Prostate gland (tissue), 2 donors: ENCODE results near the gene SCN1B. TPM values are rescaled to one million over a fixed set of nuclear protein-coding genes. Genes with fewer than 3 reads are reported as not detected.

Experiments used
- DNase-seq: peaks from one replicate; pipeline ENCODE4 v3.0.0-alpha.2; 2019; ENCODE audit warnings: low spot score
- H3K27ac ChIP-seq, 2 donors: fragments of 200-600 bp; sonication (generic); 2 replicates each; pipeline ENCODE4 v1.5.1; 2017 to 2019
- H3K27me3 ChIP-seq: fragments of 200-600 bp; sonication (generic); replicated peaks from 2 replicates; pipeline ENCODE4 v1.5.1; 2019; ENCODE audit not compliant: insufficient read depth
- H3K36me3 ChIP-seq, 2 donors: fragments of 200-600 bp; sonication (generic); 1 replicate in 1 of 2; 2 replicates in 1 of 2; pipeline versions ENCODE4 v1.5.1 to v1.8.1; 2017 to 2019
- H3K4me1 ChIP-seq: fragments of 200-600 bp; sonication (generic); replicated peaks from 2 replicates; pipeline ENCODE4 v1.5.1; 2019
- H3K4me3 ChIP-seq, 2 donors: fragments of 200-600 bp; sonication (generic); 2 replicates each; pipeline ENCODE4 v1.5.1; 2017 to 2019
- H3K9me3 ChIP-seq: fragments of 200-600 bp; sonication (generic); 2 replicates; pipeline ENCODE4 v1.5.1; 2017
- CTCF ChIP-seq, 4 experiments: fragments of 200-600 bp in 2 of 4; fragments of 450-650 bp in 2 of 4; sonication (generic) in 2 of 4; IDR thresholded peaks; 1 replicate in 3 of 4; 2 replicates in 1 of 4; pipeline ENCODE4 v1.5.1; 2016 to 2019; ENCODE audit warnings: antibody characterized with exemption in 4 of 4, mild to moderate bottlenecking in 2 of 4, moderate library complexity in 2 of 4
- POLR2A ChIP-seq: fragments of 450-650 bp; IDR thresholded peaks from one replicate; pipeline ENCODE4 v1.6.1; 2016; ENCODE audit warnings: antibody characterized with exemption, mild to moderate bottlenecking
- POLR2AphosphoS5 ChIP-seq: sonication (generic); formaldehyde crosslinking; IDR thresholded peaks from one replicate; pipeline ENCODE4 v1.6.1; 2017; ENCODE audit warnings: antibody characterized with exemption
- WGBS: methylation state at CpG from one replicate; pipeline ENCODE4 v1.1.5; 2018; 5-methylcytosine and 5-hydroxymethylcytosine counted together
- intact Hi-C: fragments of 100-400 bp; cut with DNase I; formaldehyde crosslinking; loops from one replicate; pipeline ENCODE4 v1.14.2; 2022
- total RNA-seq, 2 donors: library from RNA; depleted of rRNA; stranded (reverse); fragments of >200 nt; gene quantifications; one replicate each; pipeline ENCODE4 v1.1.0, GENCODE V29; 2016

SCN1B gene
- total RNA-seq, 2 donors from 2014 or later = 9.7 to 10.6 TPM

GRCh38 chr19:35070471-35070870 lies 40.2 kb downstream of the SCN1B start:
- Histone ChIP-seq H3K9me3 (no peaks in the 10 kb centered on the region), H3K4me3 (no peak overlapping the region), H3K36me3 (no peaks in the 10 kb centered on the region), H3K4me1 (no peaks in the 10 kb centered on the region), H3K27me3 (no peaks in the 10 kb centered on the region), H3K27ac (no peak overlapping the region)
- no peak for DNase-seq
- intact Hi-C loops = no loop called here
- no peak for TF ChIP-seq POLR2A
- TF ChIP-seq CTCF (IDR thresholded peaks at IDR 0.05) = no peak
- no peak for TF ChIP-seq POLR2AphosphoS5
- 92% methylated on average over 3 of the region's 3 CpGs for WGBS

- Histone ChIP-seq H3K4me1 (no peaks in the 10 kb centered on the region), H3K36me3 (no peaks in the 10 kb centered on the region), H3K9me3 (no peaks in the 10 kb centered on the region), H3K4me3 (no peak overlapping the region), H3K27me3 (no peaks in the 10 kb centered on the region), H3K27ac (no peak overlapping the region)
- no peak for DNase-seq
- intact Hi-C loops = no loop called here
- WGBS = 83% methylated on average over 10 of the region's 10 CpGs
- TF ChIP-seq POLR2AphosphoS5 (no peak), CTCF (IDR thresholded peaks at IDR 0.05) (no peak), POLR2A (no peak)
These were observed 43.2 kb downstream of the SCN1B start for GRCh38 chr19:35073516-35073915.

GRCh38 chr19:35073941-35074340 lies 43.7 kb downstream of the SCN1B start:
- WGBS = 75% methylated on average over 8 of the region's 8 CpGs
- no peak for TF ChIP-seq POLR2A
- TF ChIP-seq POLR2AphosphoS5 = no peak
- TF ChIP-seq CTCF (IDR thresholded peaks at IDR 0.05) = no peak
- no peak for DNase-seq
- Histone ChIP-seq H3K27me3 (no peaks in the 10 kb centered on the region), H3K9me3 (no peaks in the 10 kb centered on the region), H3K36me3 (no peaks in the 10 kb centered on the region), H3K27ac (no peak overlapping the region), H3K4me1 (no peaks in the 10 kb centered on the region), H3K4me3 (no peak overlapping the region)
- intact Hi-C loops = no loop called here

- no peak for DNase-seq
- Histone ChIP-seq H3K9me3 (no peaks in the 10 kb centered on the region), H3K4me1 (no peaks in the 10 kb centered on the region), H3K27me3 (no peaks in the 10 kb centered on the region), H3K27ac (no peak overlapping the region), H3K36me3 (no peaks in the 10 kb centered on the region), H3K4me3 (no peak overlapping the region)
- 90% methylated on average over 21 of the region's 21 CpGs for WGBS
- TF ChIP-seq CTCF (IDR thresholded peaks at IDR 0.05) (no peak), POLR2A (no peak), POLR2AphosphoS5 (no peak)
- intact Hi-C loops = no loop called here
These were observed 44.3 kb downstream of the SCN1B start for GRCh38 chr19:35074426-35075201.
